ENCODE measurements around the gene SLC4A1AP.

Gene SLC4A1AP

DNA sequence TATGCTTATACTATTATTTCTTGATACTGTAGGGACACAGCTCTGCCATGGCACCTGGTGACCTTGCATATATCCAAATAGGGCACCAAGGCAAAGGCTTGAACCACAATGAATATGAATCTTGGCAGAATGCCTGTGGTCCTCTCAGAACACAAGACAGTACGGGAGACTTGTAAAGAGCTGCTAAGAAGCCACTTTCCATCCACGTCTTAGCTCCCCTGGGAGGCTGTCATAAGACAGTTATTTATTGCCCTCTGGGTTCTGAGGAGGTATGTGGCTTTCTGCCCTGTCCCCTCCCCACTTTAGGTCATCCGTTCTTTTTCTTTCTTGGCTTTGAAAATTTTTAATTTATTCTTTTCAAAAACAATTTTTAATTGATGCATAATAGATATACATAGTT lies 78.0 kb downstream of the SLC4A1AP start:
- no peak for DNase-seq (ENCODE audit: low spot score)

DNA sequence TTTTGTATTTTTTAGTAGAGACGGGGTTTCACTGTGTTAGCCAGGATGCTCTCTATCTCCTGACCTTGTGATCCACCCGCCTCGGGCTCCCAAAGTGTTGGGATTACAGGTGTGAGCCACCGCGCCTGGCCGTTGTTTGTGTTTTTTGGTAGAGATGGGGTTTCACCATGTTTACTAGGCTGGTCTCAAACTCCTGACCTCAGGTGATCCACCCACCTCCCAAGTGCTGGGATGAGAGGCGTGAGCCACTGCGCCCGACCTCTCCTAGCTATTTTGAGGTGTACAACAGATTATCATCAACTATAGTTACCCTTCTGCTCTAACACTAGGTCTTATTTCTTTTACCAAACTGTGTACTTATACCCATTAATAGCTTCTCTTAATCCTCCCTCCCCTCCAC lies 78.9 kb downstream of the SLC4A1AP start:
- no peak for DNase-seq (ENCODE audit: low spot score)
